Motor neuron (in vitro differentiated cells): ENCODE data around the gene SERF1B. TPM values are rescaled to one million over a fixed set of nuclear protein-coding genes. Genes with fewer than 3 reads are reported as not detected.
"Not testable (repeated sequence)": the region's sequence is repeated elsewhere in the genome, so short reads cannot be mapped to it uniquely, and the experiment has no call there.

Experiments used
- ATAC-seq, 8 experiments: fragments of 200-7000 bp; cut with Tn5 transposase; replicated peaks in 6 of 8; 2 replicates each; pipeline ENCODE4 v1.8.0; 2021; ENCODE audit warnings: mild to moderate bottlenecking in 8 of 8, moderate library complexity in 8 of 8
- H3K27ac ChIP-seq, 2 donors: fragments of 250-450 bp; sonication (Bioruptor Pico); 2 replicates each; pipeline ENCODE4 v1.9.0; 2021; ENCODE audit warnings: antibody characterized with exemption in 2 of 2, mild to moderate bottlenecking in 2 of 2, moderate library complexity in 1 of 2
- H3K4me1 ChIP-seq, 2 donors: fragments of 250-450 bp; sonication (Bioruptor Pico); replicated peaks in 1 of 2; 2 replicates each; pipeline ENCODE4 v1.6.1; 2021; ENCODE audit warnings: antibody characterized with exemption in 2 of 2, mild to moderate bottlenecking in 2 of 2, moderate library complexity in 1 of 2
- H3K4me3 ChIP-seq, 5 donors: fragments of 250-450 bp; sonication (Bioruptor Pico); 2 replicates each; pipeline ENCODE4 v1.9.0; 2021; ENCODE audit warnings: antibody characterized with exemption in 5 of 5, mild to moderate bottlenecking in 5 of 5, moderate library complexity in 4 of 5
- WGBS, 10 experiments: fragments of 450-650 bp; shearing (Covaris generic); methylation state at CpG; one replicate each; pipeline ENCODE4 v1.0.0; 2022; 5-methylcytosine and 5-hydroxymethylcytosine counted together
- in situ Hi-C, 9 experiments: fragments of 400-800 bp; cut with MboI; loops; one replicate each; pipeline ENCODE4 v1.15.0; 2021; ENCODE audit warnings: low sequenced_read_pairs in 9 of 9, low pct_unique_long_range_greater_than_20kb in 2 of 9; ENCODE audit not compliant: unreplicated experiment in 9 of 9
- total RNA-seq, 8 experiments: library from RNA; unstranded; fragments of 300-600 nt; gene quantifications; 2 replicates each; pipeline versions ENCODE4 v1.2.3 to v1.2.4, GENCODE V29; 2022

SERF1B gene
- total RNA-seq: 100 to 1,000 TPM in 1 of 8 experiments, 10 to 100 TPM in 7; 45.8 to 120 (median 90.2) TPM

DNA sequence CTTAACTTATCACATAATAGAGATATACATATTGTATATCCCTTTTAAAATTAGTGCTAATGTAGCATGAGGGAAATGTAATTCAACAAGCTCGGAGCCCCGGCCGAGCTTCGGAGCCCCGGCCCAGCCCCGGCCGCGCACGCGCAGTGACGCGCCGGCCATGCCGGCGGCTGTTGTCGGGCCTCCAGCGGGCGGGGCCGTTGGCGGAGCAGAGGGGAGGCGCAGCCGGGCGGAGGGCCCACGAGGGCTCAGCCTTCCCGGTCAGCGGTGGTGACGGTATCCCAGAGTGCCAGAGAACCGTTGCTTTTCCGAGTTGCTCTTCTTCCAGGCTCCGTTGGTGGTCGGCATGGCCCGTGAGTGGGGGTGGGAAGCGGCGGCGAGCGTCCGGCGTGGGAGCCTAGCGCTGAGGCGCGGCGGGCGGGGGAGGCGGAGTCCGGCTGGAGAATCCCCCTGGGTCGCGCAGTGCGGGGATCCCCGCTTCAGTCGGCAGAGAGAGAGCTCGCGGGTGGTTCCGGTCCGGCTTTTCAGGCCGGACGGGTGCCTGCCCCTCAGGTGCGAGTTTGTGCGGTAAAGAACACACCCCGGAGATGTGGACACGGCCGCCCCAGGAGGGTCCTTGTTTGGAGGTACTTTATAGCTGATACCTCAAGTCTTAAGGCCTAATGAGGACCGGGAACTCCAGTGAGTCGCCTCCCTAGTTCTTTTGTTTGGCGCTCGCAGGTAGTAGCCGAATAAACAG lies at the start of gene SERF1B:
TSS of gene SERF1B (plus strand) at position 146 of the 739 bp plus-strand sequence. CDS start at position 347, 201 bp downstream.
- in situ Hi-C loops, H3K27ac ChIP-seq, H3K4me1 ChIP-seq, H3K4me3 ChIP-seq: not testable (repeated sequence)
- no CpG with 5 or more reads among the region's 66 CpGs for WGBS, 10 experiments
- peak; percentile 90 to 97 (median 95) for ATAC-seq

DNA sequence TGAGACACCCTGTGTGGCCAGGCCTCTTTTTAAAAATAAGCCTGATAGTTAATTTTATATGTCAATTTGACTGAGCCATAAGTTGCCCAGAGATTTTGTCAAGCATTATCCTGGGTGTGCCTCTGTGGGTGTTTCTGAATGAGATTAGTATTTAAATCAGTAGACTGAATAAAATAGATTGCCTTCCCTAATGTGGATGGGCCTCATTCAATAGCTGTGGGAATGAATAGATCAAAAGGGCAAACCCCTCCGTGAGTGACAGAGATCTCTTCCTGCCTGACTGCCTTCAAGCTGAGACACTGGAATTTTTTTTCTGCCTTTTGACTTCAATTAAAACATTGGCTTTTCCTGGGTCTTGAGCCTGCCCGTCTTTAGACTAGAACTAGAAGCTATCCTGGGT lies 33.3 kb upstream of the SERF1B start:
- in situ Hi-C loops, H3K4me1 ChIP-seq, H3K4me3 ChIP-seq, H3K27ac ChIP-seq: not testable (repeated sequence)
- ATAC-seq: peak in 5 of 8 experiments; percentile 50 to 79 (median 72)
- no CpG with 5 or more reads among the region's 2 CpGs for WGBS, 10 experiments

- H3K4me3 ChIP-seq, H3K4me1 ChIP-seq, in situ Hi-C loops, H3K27ac ChIP-seq: not testable (repeated sequence)
- ATAC-seq: peak in 6 of 8 experiments; percentile 22 to 81 (median 64)
- no CpG with 5 or more reads among the region's 1 CpG for WGBS, 10 experiments
These were observed 29.5 kb upstream of the SERF1B start for GRCh38 chr5:69995535-69995934.

DNA sequence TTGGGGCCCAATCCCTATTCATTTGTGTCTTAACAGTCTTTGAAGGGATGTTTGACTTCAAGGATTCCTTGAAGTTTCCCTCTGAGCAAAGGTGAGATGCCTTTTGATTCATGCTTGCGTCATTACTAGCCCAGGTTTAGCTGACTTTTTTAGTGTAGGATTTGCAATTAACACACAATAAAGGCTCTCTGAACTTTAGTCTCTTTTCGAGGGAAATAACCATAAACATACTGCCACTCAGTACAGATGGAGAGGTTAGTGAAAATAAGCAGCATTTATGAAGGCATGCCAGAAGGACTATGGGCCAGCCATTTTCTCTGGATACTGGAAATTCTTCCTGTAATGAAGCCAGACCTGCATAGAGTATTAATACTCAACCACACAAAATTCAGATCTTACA lies 4.4 kb upstream of the SERF1B start:
- ATAC-seq, H3K27ac ChIP-seq, in situ Hi-C loops, H3K4me1 ChIP-seq, H3K4me3 ChIP-seq: not testable (repeated sequence)
- no CpG with 5 or more reads among the region's 2 CpGs for WGBS, 10 experiments

- no CpG with 5 or more reads among the region's 4 CpGs for whole genome bisulfite sequencing, 10 experiments
- peak in 4 of 8 experiments; percentile 11 to 29 (median 20) for ATAC-seq
- H3K4me3 ChIP-seq, H3K4me1 ChIP-seq, H3K27ac ChIP-seq, in situ Hi-C loops: not testable (repeated sequence)
These were observed 744 bp downstream of the SERF1B start for GRCh38 chr5:70025845-70026145.

DNA sequence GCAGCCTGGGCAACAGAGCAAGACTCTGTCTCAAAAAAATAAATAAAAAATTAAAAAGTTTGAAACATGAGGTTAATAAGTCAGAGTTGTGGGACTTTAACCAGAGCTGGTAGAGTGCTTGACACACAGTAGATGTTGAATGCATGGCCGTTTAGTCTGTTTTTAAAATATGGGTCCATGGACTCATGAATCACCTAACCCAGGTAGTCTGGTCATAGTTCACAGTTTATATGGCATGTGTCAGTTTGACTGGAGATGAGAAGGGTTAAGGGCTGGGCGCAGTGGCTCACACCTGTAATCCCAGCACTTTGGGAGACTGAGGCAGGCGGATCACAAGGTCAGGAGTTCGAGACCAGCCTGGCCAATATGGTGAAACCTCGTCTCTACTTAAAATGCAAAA lies 6.2 kb downstream of the SERF1B start:
- no CpG with 5 or more reads among the region's 5 CpGs for WGBS, 10 experiments
- H3K4me3 ChIP-seq, H3K4me1 ChIP-seq, in situ Hi-C loops, H3K27ac ChIP-seq, ATAC-seq: not testable (repeated sequence)

- H3K4me1 ChIP-seq, in situ Hi-C loops, H3K27ac ChIP-seq, H3K4me3 ChIP-seq: not testable (repeated sequence)
- ATAC-seq: peak in 3 of 8 experiments; percentile 26 to 46 (median 33)
These were observed 16.4 kb downstream of the SERF1B start for GRCh38 chr5:70041411-70041810.

- in situ Hi-C loops, H3K27ac ChIP-seq, H3K4me3 ChIP-seq, H3K4me1 ChIP-seq: not testable (repeated sequence)
- no CpG with 5 or more reads among the region's 16 CpGs for WGBS, 10 experiments
- ATAC-seq: peak in 4 of 8 experiments; percentile 37 to 72 (median 58)
These were observed 24.7 kb downstream of the SERF1B start for GRCh38 chr5:70049790-70050142.

GRCh38 chr5:70056289-70056942 lies 31.4 kb downstream of the SERF1B start:
- H3K4me3 ChIP-seq, H3K4me1 ChIP-seq, in situ Hi-C loops, H3K27ac ChIP-seq: not testable (repeated sequence)
- ATAC-seq: peak in 7 of 8 experiments; percentile 20 to 72 (median 53)
- WGBS, 10 experiments: no CpG with 5 or more reads among the region's 6 CpGs

- H3K27ac ChIP-seq, H3K4me3 ChIP-seq, in situ Hi-C loops, ATAC-seq, H3K4me1 ChIP-seq: not testable (repeated sequence)
- no CpG with 5 or more reads among the region's 1 CpG for WGBS, 10 experiments
These were observed 32.1 kb downstream of the SERF1B start for GRCh38 chr5:70057140-70057539.

- ATAC-seq, H3K4me1 ChIP-seq, H3K4me3 ChIP-seq, in situ Hi-C loops, H3K27ac ChIP-seq: not testable (repeated sequence)
- WGBS, 10 experiments: no CpG with 5 or more reads among the region's 8 CpGs
These were observed 52.6 kb downstream of the SERF1B start for GRCh38 chr5:70077632-70078031.

- WGBS, 10 experiments: no CpG with 5 or more reads among the region's 1 CpG
- H3K4me1 ChIP-seq, H3K27ac ChIP-seq, H3K4me3 ChIP-seq, in situ Hi-C loops: not testable (repeated sequence)
- ATAC-seq: peak in 4 of 8 experiments; percentile 16 to 83 (median 61)
These were observed 63.9 kb downstream of the SERF1B start for GRCh38 chr5:70088907-70089464.

GRCh38 chr5:70091776-70092175 lies 66.7 kb downstream of the SERF1B start:
- H3K4me3 ChIP-seq, ATAC-seq, H3K27ac ChIP-seq, H3K4me1 ChIP-seq, in situ Hi-C loops: not testable (repeated sequence)
- WGBS, 10 experiments: no CpG with 5 or more reads among the region's 7 CpGs
